HG03064 (cell line): ENCODE data around the gene CCR7.

Experiments used
- ATAC-seq: cut with Tn5 transposase; IDR thresholded peaks from one replicate; pipeline ENCODE4 v1.9.1; 2021; ENCODE audit warnings: low read depth; ENCODE audit not compliant: unreplicated experiment

The CCR7 gene

DNA sequence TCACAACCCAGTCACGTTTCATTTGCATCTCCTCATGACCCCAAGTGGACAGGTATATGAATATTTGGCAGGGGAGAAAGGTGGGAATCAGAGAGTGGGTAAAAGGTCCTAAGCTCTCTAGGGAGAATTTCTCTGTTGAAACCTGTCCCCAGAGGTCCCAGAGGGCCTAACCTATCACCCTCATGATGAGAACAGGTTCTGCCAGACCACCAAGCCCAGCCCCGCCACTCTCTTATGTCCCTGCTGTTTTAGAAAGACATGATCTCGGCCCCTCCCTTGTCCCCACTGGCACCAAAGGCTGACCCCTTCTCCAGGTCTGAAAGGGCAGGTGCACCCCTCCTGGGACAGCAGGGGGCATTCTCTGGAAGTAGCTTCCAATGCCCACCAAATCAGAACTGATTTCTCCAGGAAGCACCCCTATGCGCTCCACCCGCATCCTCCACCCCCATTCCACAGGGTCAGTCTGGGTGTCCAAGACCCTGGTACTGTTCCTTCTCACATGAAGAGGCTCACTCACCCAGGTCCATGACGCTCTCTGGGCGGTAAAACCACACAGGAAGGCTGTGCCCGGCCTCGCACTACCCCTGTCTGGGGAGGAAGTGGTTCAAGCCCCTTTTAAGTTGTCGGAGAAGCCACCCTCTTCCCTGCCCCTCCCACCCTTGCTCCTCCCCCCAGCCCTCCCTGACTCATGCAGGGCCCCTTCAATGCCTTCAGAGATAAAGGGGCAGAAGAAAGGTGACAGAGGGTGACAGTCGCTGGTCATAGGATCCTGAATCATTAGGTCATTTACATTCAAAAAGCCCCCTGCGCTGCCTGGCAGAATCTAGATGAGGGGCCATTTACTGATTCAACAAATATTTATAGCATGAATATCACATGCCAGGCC lies at the start of gene CCR7:
Gene CCR7 (minus strand): TSS at position 590 of the 886 bp plus-strand sequence. CDS start 63 bp downstream, at position 527.
- ATAC-seq, result no peak

- no peak for ATAC-seq
Measured at GRCh38 chr17:40614431-40615067, 49.3 kb upstream of the CCR7 start.

- ATAC-seq, result no peak
Measured at GRCh38 chr17:40613467-40614154, 48.3 kb upstream of the CCR7 start.

DNA sequence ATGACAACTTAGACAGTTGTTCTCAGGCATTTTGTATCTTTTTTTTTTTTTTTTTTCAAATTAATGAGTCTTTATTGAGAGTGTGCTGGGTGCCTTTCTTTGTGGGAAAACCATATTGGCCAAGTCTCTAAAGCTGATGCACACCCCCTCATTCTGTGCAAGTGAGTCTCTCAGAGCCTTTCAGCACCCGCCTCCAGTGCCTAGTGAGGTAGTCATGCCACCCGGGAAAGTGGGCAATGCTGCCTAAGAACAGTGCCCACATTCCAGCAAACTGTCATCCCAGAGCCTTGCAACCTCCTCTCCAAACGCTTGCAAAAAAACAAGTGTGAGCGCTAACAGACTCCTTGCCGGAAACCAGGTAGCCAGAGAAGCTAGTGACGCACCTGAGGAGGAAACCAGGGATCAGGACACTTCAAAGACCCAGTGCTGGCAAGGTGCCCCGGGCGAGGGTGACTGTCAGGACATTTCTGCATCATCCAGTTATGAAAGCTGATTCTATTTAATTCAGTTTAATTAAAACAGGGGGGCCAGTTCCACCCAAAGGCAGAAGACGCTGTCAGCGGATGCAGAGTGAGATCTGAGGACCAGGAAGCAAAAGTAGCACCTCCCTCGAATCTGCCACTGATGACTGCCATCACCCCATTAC lies 47.5 kb upstream of the CCR7 start:
- ATAC-seq, result no peak

- no peak for ATAC-seq
Measured at GRCh38 chr17:40611840-40612474, 46.7 kb upstream of the CCR7 start.

DNA sequence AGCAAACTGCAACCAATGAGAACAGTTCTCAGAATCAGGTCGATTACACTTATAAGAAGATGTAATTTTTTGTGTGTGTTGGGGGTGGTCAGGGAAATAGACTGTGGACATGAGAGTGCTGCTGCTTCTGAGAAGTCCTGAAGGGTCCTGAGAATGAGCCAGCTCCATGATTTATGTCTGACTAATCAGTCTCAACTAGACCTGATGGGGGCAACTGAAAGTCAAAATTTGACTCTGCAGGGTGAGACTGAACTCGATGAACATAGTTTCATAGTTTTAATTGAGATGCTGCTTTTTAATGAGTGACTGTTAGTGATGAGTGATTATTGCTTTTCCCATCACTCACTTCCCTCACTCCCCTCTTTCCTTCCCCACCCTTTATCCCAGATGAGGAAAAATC lies 45.1 kb upstream of the CCR7 start:
- ATAC-seq, result no peak

DNA sequence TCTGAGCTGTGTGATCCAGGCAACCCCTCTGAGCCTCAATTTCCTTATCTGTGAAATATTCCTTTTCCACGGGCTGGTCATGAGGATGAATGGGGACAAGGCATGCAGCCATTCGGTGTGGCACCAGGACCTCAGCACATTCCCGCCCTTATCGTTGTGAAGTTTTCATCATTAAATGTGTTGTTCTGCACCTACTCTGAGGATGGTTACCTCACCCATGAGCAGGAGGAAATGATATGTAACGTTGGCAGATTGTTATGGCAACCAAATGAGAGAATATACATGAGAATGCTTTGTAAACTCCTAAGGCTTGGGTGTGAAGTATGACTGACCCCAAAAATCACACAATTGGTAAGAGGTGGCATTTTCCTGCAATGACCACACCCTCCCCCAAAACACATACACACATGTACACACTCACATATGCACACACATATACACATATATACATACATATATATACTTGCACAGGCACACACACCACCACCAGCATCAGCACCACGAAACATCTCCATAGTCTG lies 42.8 kb upstream of the CCR7 start:
- ATAC-seq, result no peak

DNA sequence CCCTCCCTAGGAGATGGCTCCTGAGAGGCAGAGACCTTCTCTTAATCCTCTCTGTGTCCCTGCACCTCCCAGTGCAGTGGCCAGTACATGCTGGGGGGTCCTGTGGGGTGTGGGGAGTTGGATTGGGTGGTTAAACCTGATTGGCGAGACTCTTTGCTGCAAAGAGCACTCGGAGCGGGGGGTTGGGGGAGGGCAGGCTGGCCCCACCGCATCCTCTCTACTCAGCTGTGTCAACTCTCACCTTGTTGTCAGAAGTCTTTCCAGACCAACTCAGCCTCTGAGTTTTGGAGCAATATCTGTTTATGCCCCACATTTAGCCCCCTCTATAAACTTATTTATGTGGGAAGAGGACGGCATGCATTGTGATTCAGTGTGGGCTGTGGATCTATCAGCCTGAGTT lies 42.4 kb upstream of the CCR7 start:
- no peak for ATAC-seq

DNA sequence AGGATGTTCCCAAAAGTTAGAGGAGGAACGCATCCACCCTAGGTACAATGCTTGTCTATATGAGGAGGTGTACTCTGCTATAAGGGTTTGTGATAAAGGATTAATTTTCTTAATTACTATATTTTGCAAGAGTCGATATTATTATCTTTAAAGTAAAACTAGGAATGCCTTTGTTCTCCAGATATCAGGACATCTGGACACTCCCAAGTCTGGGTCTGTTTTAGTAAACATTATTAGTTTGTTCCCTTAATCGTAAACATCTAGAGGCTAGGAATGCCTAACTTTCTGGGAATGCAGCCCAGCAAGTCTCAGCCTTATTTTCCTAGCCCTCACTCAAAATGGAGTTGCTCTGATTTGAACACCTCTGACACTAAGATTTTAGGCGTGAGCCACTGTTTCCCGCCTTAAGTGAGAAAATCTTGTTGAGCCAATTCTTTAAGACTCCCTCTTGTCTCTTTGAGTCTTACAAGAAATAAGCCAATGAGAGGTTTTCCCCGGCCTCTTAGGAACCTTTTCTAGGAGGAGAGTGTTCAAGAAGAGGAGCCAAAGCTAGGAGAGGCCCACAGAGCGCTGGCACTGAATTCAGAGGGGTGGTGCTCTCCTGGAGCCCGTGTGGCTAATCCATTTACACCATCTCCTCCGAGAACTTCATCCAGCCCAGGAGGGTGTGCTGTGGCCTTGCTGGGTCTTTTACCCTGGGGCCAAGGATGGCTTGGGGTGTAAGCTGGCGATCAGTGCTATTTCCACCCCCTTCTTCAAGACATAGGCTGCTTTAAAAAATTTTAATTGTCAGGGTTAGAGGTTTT lies 41.5 kb upstream of the CCR7 start:
- no peak for ATAC-seq

- ATAC-seq, result no peak
Measured at GRCh38 chr17:40605306-40605705, 40.0 kb upstream of the CCR7 start.

DNA sequence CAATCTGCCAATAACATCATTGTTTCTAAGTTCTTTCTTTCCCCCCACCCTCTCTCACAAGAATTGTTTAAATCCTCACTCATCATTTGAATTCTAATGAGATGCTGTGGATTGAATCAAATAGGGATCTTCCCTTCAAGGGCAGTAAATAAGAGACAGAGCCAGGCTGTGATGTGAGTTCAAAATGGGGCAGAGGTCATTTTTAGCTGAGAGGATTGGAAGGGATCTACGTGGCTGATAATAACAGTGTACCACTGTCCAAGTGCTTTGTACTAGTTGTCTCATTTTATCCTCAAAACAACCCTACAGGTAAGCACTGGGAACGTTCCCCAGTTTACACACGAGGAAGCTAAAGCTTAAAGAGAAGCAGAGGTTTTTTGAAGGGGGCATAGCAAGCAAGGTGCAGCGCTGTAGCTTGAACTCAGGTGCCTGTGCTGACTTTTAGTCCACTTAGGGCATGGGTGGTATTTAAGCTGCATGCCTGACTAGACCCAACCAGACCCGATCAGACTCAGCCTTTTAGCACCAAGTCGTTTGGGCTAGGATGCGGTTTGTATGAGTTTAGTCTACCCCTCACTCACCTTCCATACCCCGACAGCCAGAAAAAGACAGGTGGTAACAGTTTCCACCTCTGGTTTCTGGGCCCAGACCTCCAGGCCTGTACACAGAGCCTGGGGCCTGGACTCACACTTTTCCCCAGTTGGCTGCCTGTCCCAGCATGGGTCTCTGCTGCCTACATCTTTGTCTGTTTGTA lies 39.2 kb upstream of the CCR7 start:
- no peak for ATAC-seq

GRCh38 chr17:40602445-40603443 lies 37.5 kb upstream of the CCR7 start:
- no peak for ATAC-seq

GRCh38 chr17:40600486-40601046 lies 35.3 kb upstream of the CCR7 start:
- ATAC-seq, result no peak

DNA sequence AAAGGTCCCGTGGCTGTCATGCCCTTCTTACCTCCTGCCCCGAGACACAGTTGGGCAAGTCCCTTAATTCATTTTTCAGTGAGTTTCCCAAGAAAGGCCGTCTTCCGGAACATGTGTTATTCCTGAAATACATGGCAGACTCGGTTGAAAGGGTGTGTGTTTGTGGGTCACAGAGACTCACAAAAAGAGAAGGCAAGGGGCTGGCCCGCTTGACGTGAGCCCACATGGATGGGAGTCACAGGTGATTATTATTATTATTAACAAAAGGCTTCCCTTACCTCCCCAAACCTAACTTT lies 34.1 kb upstream of the CCR7 start:
- ATAC-seq, result no peak

- ATAC-seq, result peak; percentile 60
Measured at GRCh38 chr17:40598619-40599467, 33.6 kb upstream of the CCR7 start.

- no peak for ATAC-seq
Measured at GRCh38 chr17:40598301-40598618, 33.0 kb upstream of the CCR7 start.
